GM18499 (cell line): ENCODE results near the gene FERD3L.
"Not testable (repeated sequence)": the region's sequence is repeated elsewhere in the genome, so short reads cannot be mapped to it uniquely, and the experiment has no call there.

ENCODE experiments used
- ATAC-seq: cut with Tn5 transposase; IDR thresholded peaks from one replicate; pipeline ENCODE4 v1.9.1; 2021; ENCODE audit warnings: moderate number of reproducible peaks; ENCODE audit not compliant: insufficient read depth, unreplicated experiment

The FERD3L gene

GRCh38 chr7:19144661-19145433, at the start of gene FERD3L:
Gene FERD3L, minus strand, starts transcription at chr7:19145421. Its CDS starts 59 bp downstream, at chr7:19145362.
- ATAC-seq = no peak

- not testable (repeated sequence) for ATAC-seq
Measured at GRCh38 chr7:19194417-19194816, 49.2 kb upstream of the FERD3L start.

GRCh38 chr7:19181634-19182033, 36.4 kb upstream of the FERD3L start:
- no peak for ATAC-seq

GRCh38 chr7:19178595-19178994, 33.4 kb upstream of the FERD3L start:
- ATAC-seq = no peak

GRCh38 chr7:19177269-19177668, 32.0 kb upstream of the FERD3L start:
- no peak for ATAC-seq

- ATAC-seq = no peak
Measured at GRCh38 chr7:19175241-19175640, 30.0 kb upstream of the FERD3L start.

GRCh38 chr7:19161671-19162070, 16.4 kb upstream of the FERD3L start:
- ATAC-seq = no peak

- ATAC-seq = no peak
Measured at GRCh38 chr7:19146699-19147098, 1.5 kb upstream of the FERD3L start.

GRCh38 chr7:19145434-19146115, 354 bp upstream of the FERD3L start:
- ATAC-seq = no peak

- ATAC-seq = no peak
Measured at GRCh38 chr7:19143881-19144574, 1.2 kb downstream of the FERD3L start.

- ATAC-seq = no peak
Measured at GRCh38 chr7:19139706-19140327, 5.4 kb downstream of the FERD3L start.

GRCh38 chr7:19133886-19134285, 11.3 kb downstream of the FERD3L start:
- ATAC-seq = no peak

- no peak for ATAC-seq
Measured at GRCh38 chr7:19133390-19133789, 11.8 kb downstream of the FERD3L start.

- ATAC-seq = no peak
Measured at GRCh38 chr7:19128856-19129255, 16.4 kb downstream of the FERD3L start.

- ATAC-seq = no peak
Measured at GRCh38 chr7:19121977-19122588, 23.1 kb downstream of the FERD3L start.

- no peak for ATAC-seq
Measured at GRCh38 chr7:19119870-19120486, 25.2 kb downstream of the FERD3L start.

- no peak for ATAC-seq
Measured at GRCh38 chr7:19119372-19119771, 25.8 kb downstream of the FERD3L start.

GRCh38 chr7:19118636-19119371, 26.4 kb downstream of the FERD3L start:
- no peak for ATAC-seq
